ES-I3 (cell line): ENCODE data around the gene DCUN1D5.

Experiments
- H3K36me3 ChIP-seq: 2 replicates; pipeline ENCODE4 v1.6.1; 2013; ENCODE audit warnings: mild to moderate bottlenecking, low read length, control low read depth, moderate library complexity; ENCODE audit not compliant: insufficient read depth
- H3K4me1 ChIP-seq: 2 replicates; pipeline ENCODE4 v1.6.1; 2013; ENCODE audit warnings: mild to moderate bottlenecking, control low read depth, low read length; ENCODE audit not compliant: insufficient read depth
- H3K9ac ChIP-seq: 2 replicates; pipeline ENCODE4 v1.6.1; 2013; ENCODE audit warnings: low read depth, mild to moderate bottlenecking, low read length, moderate library complexity
- H3K9me3 ChIP-seq: 2 replicates; pipeline ENCODE4 v1.6.1; 2013; ENCODE audit warnings: mild to moderate bottlenecking, low read length, moderate library complexity; ENCODE audit not compliant: control insufficient read depth, insufficient read depth

DCUN1D5 gene

GRCh38 chr11:103078710-103079109 is 13.2 kb downstream of the DCUN1D5 start:
- Histone ChIP-seq H3K9me3 (no peaks in the 10 kb centered on the region), H3K36me3 (peaks cover 19% of the 10 kb centered on the region), H3K9ac (no peak overlapping the region), H3K4me1 (no peaks in the 10 kb centered on the region)

DNA sequence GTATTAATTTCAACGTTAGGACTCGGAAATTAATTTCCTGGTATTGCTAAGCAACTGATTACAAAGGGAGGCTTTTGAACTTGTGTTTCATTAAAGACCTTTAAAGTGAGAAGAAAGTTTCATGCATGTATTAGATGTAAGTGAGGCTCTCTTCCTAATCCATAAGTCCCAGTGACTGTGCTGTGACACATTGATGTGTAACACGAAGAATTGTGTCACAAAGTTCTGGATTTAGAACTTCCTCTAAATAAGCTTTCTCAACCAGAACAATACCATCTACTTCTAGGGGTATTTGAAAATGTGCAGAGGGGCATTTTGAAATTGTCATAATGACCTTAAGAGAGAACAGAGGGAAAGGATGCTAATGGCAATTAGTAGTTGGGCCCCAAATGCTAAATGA is 14.4 kb downstream of the DCUN1D5 start:
- Histone ChIP-seq H3K36me3 (peaks cover 19% of the 10 kb centered on the region), H3K9ac (no peak overlapping the region), H3K4me1 (no peaks in the 10 kb centered on the region), H3K9me3 (no peaks in the 10 kb centered on the region)

DNA sequence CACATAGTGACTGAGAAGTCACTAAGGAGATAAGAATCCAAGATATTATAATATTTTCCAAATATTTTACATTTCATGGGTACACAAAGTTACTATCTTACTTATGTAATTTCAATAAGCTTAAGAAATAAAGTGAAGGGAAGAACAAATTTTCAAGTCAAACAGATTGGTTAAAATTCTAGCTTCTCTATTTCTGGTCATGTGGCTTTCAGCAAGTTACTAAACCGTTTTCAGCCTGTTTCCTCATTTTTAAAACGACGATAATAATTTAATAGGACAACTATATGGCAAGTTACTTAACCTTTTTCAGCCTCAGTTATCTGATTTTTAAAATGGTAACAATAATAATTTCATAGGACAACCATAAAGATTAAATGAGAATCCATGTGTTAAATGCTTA is 15.6 kb downstream of the DCUN1D5 start:
- Histone ChIP-seq H3K4me1 (no peaks in the 10 kb centered on the region), H3K9me3 (no peaks in the 10 kb centered on the region), H3K36me3 (peaks cover 19% of the 10 kb centered on the region), H3K9ac (no peak overlapping the region)

- H3K9ac ChIP-seq, result no peak overlapping the region
- no peaks in the 10 kb centered on the region for H3K4me1 ChIP-seq
- no peaks in the 10 kb centered on the region for H3K9me3 ChIP-seq
- peaks cover 5% of the 10 kb centered on the region; the same call in 1 of the 2 replicates for H3K36me3 ChIP-seq
These were observed 21.0 kb downstream of the DCUN1D5 start for GRCh38 chr11:103071008-103071407.

DNA sequence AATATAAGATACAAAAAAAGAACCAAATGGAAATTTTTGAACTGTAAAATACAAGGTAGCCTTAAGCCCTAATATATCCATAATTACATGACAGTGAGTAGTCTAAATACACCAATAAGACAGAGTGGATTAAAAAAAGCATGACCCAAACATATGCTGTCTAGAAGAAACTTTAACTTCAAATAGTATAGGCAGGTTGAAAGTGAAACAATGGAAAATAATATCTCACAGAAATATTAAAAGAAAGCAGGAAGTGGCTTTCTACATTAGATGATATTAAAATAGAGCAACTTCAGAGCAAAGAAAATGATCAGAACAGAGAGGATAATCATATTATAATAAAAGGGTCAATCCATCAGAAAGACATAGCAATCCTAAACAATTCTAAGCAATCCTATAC is 21.8 kb downstream of the DCUN1D5 start:
- H3K9me3 ChIP-seq, result no peaks in the 10 kb centered on the region
- H3K9ac ChIP-seq, result no peak overlapping the region
- H3K36me3 ChIP-seq, result peaks cover 5% of the 10 kb centered on the region; the same call in 1 of the 2 replicates
- H3K4me1 ChIP-seq, result no peaks in the 10 kb centered on the region

DNA sequence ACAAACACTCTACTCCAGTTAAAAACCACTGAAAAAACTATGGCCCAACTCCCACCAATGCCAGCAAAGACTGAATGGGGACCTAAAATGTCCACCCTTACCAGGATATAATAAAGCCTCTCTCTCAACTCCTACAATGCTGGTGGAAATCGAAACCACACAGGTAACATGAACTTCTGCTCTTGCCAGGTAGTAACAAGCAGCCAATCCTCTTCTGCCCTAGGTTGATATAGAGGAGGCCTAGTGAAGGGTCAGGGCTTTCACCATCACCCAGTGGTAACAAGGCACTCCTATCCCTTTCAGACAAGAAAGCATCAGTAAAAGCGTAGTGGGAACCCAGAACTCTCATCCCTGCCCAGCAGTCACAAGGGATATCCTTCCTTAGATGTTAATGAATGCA is 22.6 kb downstream of the DCUN1D5 start:
- Histone ChIP-seq H3K9ac (no peak overlapping the region), H3K4me1 (no peaks in the 10 kb centered on the region), H3K9me3 (no peaks in the 10 kb centered on the region), H3K36me3 (no peaks in the 10 kb centered on the region)

- no peaks in the 10 kb centered on the region for H3K36me3 ChIP-seq
These were observed 24.8 kb downstream of the DCUN1D5 start for GRCh38 chr11:103067118-103067517.

DNA sequence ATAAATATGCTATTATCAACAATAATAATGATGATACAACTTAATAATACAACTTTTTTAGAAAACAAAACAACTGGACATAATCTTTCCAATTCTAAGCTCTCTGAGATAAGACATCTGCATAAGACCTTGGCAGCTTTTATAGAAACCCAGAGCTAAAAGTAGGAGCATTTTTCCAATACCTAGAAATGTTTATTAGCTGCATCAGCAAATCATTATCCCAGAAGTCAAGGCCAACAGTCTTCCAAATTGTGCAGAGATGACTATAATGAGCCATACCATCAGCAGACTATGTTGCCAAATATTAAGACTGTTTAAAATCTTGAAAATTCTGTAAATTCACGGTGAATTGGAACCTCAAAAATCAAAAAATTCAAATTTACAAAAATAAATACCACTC is 30.3 kb downstream of the DCUN1D5 start:
- H3K4me1 ChIP-seq, result no peaks in the 10 kb centered on the region
- H3K9ac ChIP-seq, result no peak overlapping the region
- no peaks in the 10 kb centered on the region for H3K9me3 ChIP-seq
- no peaks in the 10 kb centered on the region for H3K36me3 ChIP-seq

More at GRCh38 chr11:103067118-103067517, 24.8 kb downstream of the DCUN1D5 start:
- Histone ChIP-seq H3K9me3 (no peaks in the 10 kb centered on the region), H3K4me1 (no peaks in the 10 kb centered on the region), H3K9ac (no peak overlapping the region)

GRCh38 chr11:103055221-103055890 is 36.6 kb downstream of the DCUN1D5 start:
- H3K9ac ChIP-seq, result no peak overlapping the region

GRCh38 chr11:103053997-103054396 is 38.0 kb downstream of the DCUN1D5 start:
- Histone ChIP-seq H3K9ac (no peak overlapping the region), H3K4me1 (no peaks in the 10 kb centered on the region), H3K9me3 (no peaks in the 10 kb centered on the region), H3K36me3 (no peaks in the 10 kb centered on the region)

More at GRCh38 chr11:103055221-103055890, 36.6 kb downstream of the DCUN1D5 start:
- no peaks in the 10 kb centered on the region for H3K9me3 ChIP-seq
- no peaks in the 10 kb centered on the region for H3K36me3 ChIP-seq
- no peaks in the 10 kb centered on the region for H3K4me1 ChIP-seq

DNA sequence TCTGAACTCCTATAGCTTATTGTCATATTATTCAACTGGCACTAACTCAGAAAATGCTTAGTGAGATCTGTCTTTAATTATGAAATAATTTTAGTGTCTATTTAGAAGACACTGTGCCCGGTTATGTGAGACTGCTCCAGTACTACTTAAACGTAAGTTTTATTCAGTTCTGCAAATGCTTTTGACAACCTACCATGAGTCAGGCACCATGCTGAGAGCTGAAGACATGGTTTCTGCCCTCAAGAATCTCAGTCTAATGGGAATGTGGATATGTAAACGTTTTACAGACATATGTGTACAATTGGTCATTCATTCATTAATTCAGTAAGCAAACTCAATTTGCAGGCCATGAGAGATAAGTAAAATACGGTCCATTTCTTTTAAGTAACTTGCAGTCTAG is 40.0 kb downstream of the DCUN1D5 start:
- Histone ChIP-seq H3K9ac (no peak overlapping the region), H3K4me1 (no peaks in the 10 kb centered on the region), H3K9me3 (no peaks in the 10 kb centered on the region), H3K36me3 (no peaks in the 10 kb centered on the region)

DNA sequence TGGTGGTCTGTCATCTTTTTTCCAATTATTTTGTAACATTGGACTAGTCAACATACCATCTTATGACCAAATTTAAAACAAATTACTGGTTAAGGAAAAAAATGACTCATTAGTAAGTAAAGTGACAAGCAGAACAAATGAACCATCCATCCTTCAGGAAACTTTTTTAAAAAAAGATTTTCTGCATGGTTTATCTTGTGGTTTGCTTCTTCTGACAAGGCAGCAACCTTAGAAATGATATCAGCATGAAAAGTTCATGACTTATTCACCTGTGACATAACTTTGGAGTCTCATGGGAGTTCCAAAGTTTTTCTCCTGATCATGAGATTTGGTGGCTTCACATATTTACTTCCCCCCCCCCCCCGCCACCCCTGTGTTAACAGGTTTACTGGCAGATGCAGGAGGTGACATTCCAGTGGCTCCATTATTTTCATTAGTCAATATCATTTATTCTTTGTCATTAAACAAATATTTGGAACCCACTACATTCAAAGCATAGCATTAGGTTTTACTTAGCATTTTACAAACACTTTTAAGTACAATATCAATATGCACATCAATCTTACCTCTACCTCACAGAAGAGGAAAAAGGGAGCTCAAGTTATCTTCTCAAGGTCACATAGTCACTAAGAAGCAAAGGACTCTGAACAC is 40.7 kb downstream of the DCUN1D5 start:
- H3K9me3 ChIP-seq, result no peaks in the 10 kb centered on the region
- H3K9ac ChIP-seq, result no peak overlapping the region
- no peaks in the 10 kb centered on the region for H3K36me3 ChIP-seq
- H3K4me1 ChIP-seq, result no peaks in the 10 kb centered on the region

DNA sequence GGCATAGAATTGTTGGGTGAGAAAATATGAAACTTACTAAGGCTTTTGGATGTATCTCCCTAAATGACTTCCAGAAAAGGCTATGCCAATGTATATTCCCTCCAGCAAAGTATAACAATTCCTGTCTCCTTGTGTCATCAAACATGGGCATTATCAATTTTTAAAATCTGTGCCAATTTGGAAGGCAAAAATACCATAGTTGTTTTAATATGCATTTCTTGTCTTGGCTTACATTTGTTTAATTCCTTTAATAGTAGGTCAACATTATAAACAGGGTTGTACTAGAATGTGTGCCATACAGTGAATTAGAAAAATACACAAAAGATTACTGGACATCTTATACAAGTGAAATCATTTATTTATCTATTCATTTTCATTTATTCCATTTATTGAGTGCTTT is 41.6 kb downstream of the DCUN1D5 start:
- no peaks in the 10 kb centered on the region for H3K4me1 ChIP-seq
- H3K36me3 ChIP-seq, result no peaks in the 10 kb centered on the region
- no peaks in the 10 kb centered on the region for H3K9me3 ChIP-seq
- no peak overlapping the region for H3K9ac ChIP-seq

DNA sequence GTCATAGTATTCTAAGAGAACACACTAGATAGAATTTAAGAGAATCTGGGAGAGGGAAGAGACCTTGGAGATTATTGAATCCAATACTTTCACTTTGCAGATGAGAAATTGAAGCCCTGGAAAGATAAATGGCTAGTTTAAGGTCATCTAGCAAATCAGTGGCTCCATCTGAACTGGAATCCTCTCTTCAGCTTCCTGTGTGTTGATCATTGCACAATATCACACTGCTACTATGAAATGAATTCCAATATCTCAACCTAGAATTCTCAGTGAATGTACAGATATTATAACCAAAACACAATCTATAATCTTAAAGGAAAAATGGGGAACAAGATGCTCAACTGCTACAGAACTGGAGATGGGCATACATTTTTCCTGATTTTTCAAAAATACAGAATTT is 44.1 kb downstream of the DCUN1D5 start:
- no peak overlapping the region for H3K9ac ChIP-seq
- no peaks in the 10 kb centered on the region for H3K4me1 ChIP-seq
- no peaks in the 10 kb centered on the region for H3K36me3 ChIP-seq
- H3K9me3 ChIP-seq, result no peaks in the 10 kb centered on the region
